Ishikawa (cell line): ENCODE results near the gene TNNI3.

Source experiments
- CREB1 ChIP-seq: IDR thresholded peaks from 2 replicates; pipeline ENCODE4 v1.6.1; 2012; ENCODE audit warnings: low read depth
- EP300 ChIP-seq: IDR thresholded peaks from 2 replicates; pipeline ENCODE4 v1.6.1; 2012; ENCODE audit warnings: borderline replicate concordance
- MAX ChIP-seq: IDR thresholded peaks from 2 replicates; pipeline ENCODE4 v1.6.1; 2012
- REST ChIP-seq: IDR thresholded peaks from 2 replicates; pipeline ENCODE4 v1.6.1; 2012; ENCODE audit warnings: low read depth, mild to moderate bottlenecking
- TAF1 ChIP-seq: IDR thresholded peaks from 2 replicates; pipeline ENCODE4 v1.6.1; 2012; ENCODE audit warnings: low read depth, mild to moderate bottlenecking
- TCF12 ChIP-seq: IDR thresholded peaks from 2 replicates; pipeline ENCODE4 v1.6.1; 2012; ENCODE audit warnings: low read depth
- TEAD4 ChIP-seq: IDR thresholded peaks from 2 replicates; pipeline ENCODE4 v1.6.1; 2012
- YY1 ChIP-seq: IDR thresholded peaks from 2 replicates; pipeline ENCODE4 v1.6.1; 2012; ENCODE audit warnings: low read depth

DNA sequence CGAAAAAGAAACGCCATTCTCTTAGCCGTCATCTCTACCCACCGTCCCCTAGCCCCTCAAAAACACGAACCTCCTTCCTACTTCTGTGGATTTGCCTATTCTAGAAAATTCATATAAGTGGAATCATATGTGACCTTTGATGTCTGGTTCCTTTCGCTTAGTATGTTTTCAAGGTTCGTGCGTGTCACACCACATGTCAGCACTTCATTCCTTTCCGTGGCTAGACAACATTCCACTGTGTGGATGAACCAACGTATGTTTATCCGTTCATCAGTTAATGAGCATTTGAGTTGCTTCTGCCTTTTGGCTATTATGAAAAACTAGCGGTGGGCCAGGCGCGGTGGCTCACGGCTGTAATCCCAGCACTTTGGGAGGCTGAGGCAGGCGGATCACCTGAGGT, 26.1 kb downstream of the TNNI3 start:
- TF ChIP-seq CREB1 (no peak), YY1 (no peak), TCF12 (no peak), TEAD4 (no peak), MAX (no peak), REST (no peak), TAF1 (no peak), EP300 (no peak)
